ENCODE data around the gene BTNL8.

Gene BTNL8

DNA sequence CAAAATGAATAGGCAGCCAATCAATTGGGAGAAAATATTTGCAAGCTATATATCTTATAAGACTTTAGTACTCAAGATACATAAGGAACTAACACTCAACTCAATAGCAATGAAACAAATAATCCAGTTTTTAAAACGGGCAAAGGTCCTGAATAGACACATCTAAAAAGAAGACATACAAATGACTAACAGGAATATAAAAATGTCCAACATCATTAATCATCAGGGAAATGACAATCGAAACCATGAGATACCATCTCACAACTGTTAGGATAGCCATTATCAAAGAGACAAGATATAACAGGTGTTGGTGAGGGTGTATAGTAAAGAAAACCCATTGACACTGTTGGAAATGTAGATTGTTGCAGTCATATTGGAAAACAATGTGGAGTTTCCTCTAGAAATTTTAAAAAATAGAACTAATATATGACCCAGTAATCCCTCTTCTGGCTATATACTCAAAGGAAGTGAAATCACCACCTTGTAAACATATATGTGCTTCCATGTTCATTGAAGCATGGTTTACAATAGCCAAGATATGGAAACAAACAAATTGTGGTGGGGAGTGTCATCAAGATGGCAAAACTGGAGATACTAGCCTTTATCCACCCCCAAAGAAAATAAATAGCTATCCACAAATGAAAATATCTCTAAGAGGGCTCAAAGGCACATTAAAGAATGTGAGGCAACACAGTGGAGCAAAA is 75.8 kb downstream of the BTNL8 start:
- in situ Hi-C loops (cut with HindIII; ENCODE audit: low sequenced_read_pairs): no loop called here
- TF ChIP-seq, protein P1, sequence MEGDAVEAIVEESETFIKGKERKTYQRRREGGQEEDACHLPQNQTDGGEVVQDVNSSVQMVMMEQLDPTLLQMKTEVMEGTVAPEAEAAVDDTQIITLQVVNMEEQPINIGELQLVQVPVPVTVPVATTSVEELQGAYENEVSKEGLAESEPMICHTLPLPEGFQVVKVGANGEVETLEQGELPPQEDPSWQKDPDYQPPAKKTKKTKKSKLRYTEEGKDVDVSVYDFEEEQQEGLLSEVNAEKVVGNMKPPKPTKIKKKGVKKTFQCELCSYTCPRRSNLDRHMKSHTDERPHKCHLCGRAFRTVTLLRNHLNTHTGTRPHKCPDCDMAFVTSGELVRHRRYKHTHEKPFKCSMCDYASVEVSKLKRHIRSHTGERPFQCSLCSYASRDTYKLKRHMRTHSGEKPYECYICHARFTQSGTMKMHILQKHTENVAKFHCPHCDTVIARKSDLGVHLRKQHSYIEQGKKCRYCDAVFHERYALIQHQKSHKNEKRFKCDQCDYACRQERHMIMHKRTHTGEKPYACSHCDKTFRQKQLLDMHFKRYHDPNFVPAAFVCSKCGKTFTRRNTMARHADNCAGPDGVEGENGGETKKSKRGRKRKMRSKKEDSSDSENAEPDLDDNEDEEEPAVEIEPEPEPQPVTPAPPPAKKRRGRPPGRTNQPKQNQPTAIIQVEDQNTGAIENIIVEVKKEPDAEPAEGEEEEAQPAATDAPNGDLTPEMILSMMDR (IDR thresholded peaks at IDR 0.05; ENCODE audit: low read depth, low read length): no peak
- DNase-seq (ENCODE audit: low read depth, low spot score): no peak
- H3K4me3 ChIP-seq (ENCODE audit: low read depth, low read length): no peak overlapping the region

DNA sequence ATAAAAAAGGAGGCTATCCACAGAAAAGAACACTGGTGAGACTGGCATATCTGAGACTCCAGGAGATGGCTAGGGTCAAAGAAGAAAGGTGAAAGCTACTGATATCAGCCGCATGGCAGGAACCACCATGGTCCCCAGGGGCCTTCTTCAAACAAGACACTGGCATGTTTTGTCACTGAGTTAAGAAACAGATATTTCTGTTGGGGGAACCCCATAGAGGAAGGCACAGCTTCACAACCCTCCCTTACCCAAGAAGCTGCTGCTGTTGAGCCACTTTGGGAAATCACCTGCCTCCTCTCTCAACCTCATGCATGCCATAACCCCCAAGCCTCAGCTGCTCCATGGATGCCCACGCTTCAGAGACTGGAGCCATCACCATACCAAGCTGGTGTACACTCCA is 76.4 kb downstream of the BTNL8 start:
- H3K4me3 ChIP-seq (ENCODE audit: low read depth, low read length): no peak overlapping the region
- TF ChIP-seq, protein P1 (IDR thresholded peaks at IDR 0.05; ENCODE audit: low read depth, low read length): no peak
- no peak for DNase-seq (ENCODE audit: low read depth, low spot score)
- in situ Hi-C loops (cut with HindIII; ENCODE audit: low sequenced_read_pairs): no loop called here

GRCh38 chr5:180976518-180976917 is 77.6 kb downstream of the BTNL8 start:
- TF ChIP-seq, protein P1 (IDR thresholded peaks at IDR 0.05; ENCODE audit: low read depth, low read length): no peak
- no peak for DNase-seq (ENCODE audit: low read depth, low spot score)
- in situ Hi-C loops (cut with HindIII; ENCODE audit: low sequenced_read_pairs): no loop called here
- H3K4me3 ChIP-seq (ENCODE audit: low read depth, low read length): no peak overlapping the region

DNA sequence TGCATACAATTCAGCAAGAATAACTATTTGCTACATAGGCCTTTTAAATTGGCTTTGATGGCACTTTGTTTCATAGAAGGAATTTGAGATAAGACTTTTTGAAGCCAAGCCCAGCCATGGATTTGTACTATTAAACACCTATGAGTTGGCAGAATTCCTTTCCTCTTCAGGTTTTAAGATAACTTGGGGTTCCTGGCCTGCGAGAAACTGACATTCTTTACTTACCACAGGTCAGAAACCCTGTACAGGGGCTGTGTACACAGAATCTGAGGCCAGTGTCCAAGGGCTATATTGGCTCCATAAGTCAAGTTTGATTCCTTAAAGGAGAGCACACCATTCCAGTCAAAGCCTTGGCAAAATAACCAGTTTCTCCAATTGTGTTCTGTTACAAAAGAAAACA is 78.9 kb downstream of the BTNL8 start:
- H3K4me3 ChIP-seq (ENCODE audit: low read depth, low read length): no peak overlapping the region
- DNase-seq (ENCODE audit: low read depth, low spot score): no peak
- in situ Hi-C loops (cut with HindIII; ENCODE audit: low sequenced_read_pairs): no loop called here
- TF ChIP-seq, protein P1 (IDR thresholded peaks at IDR 0.05; ENCODE audit: low read depth, low read length): no peak

DNA sequence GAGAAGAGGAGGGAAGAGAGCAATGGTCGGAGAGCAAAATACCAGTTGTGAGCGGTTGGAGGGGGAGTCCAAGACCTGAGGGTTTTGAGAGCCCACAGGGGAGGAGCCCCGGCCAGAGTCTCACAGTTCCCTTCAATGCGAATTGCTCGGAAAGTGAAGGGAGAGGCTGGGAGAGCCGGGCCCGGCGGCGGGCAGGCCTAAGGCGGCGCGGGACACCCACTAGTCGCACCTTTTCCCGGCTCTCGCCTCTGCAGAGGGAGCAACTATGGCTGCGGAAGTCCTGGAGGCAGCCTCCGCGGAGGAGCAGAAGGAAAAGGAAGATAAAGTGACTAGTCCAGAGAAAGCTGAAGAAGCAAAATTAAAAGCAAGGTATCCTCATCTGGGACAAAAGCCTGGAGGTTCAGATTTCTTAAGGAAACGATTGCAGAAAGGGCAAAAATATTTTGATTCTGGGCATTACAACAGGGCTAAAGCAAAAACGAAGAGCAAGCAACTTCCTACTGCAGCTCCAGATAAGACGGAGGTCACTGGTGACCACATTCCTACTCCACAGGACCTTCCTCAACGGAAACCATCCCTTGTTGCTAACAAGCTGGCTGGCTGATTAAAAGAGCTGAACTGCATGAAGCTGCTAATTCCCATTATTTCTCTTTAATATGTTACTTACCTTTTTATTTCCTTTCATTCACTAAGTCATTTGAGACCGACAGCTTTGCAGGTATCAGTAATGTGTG is 83.2 kb downstream of the BTNL8 start:
- in situ Hi-C loops (cut with HindIII; ENCODE audit: low sequenced_read_pairs): no loop called here
- TF ChIP-seq, protein P1 (IDR thresholded peaks at IDR 0.05; ENCODE audit: low read depth, low read length): no peak
- no peak overlapping the region for H3K4me3 ChIP-seq (ENCODE audit: low read depth, low read length)
- no peak for DNase-seq (ENCODE audit: low read depth, low spot score)

- no peak overlapping the region for H3K4me3 ChIP-seq (ENCODE audit: low read depth, low read length)
- DNase-seq (ENCODE audit: low read depth, low spot score): no peak
- in situ Hi-C loops (cut with HindIII; ENCODE audit: low sequenced_read_pairs): no loop called here
- TF ChIP-seq, protein P1 (IDR thresholded peaks at IDR 0.05; ENCODE audit: low read depth, low read length): no peak
Observed at GRCh38 chr5:180988016-180988415, 89.1 kb downstream of the BTNL8 start.
